ENCODE results near the gene FGF16.
"Not testable (repeated sequence)": the region's sequence is repeated elsewhere in the genome, so short reads cannot be mapped to it uniquely, and the experiment has no call there.

The FGF16 gene

GRCh38 chrX:77493677-77494553, 46.7 kb downstream of the FGF16 start:
- Histone ChIP-seq H3K27ac (ENCODE audit: low read depth, low read length) (no peak overlapping the region), H3K4me1 (ENCODE audit: control insufficient read depth in 5 of 5, insufficient read depth in 5 of 5, low read length in 5 of 5) (no peaks in the 10 kb centered on the region), H3K4me3 (ENCODE audit: low read depth in 1 of 5, low read length in 5 of 5) (no peak overlapping the region), H3K9ac (ENCODE audit: low read length in 5 of 5) (no peak overlapping the region), H3K36me3 (ENCODE audit: control insufficient read depth in 5 of 5, insufficient read depth in 5 of 5, low read length in 5 of 5) (no peaks in the 10 kb centered on the region), H3K27me3 (ENCODE audit: control insufficient read depth in 5 of 5, insufficient read depth in 4 of 5, low read length in 5 of 5) (peaks cover 0 to 19% (median 4%) of the 10 kb centered on the region in 5 donors), H3K9me3 (ENCODE audit: control insufficient read depth in 5 of 5, low read length in 5 of 5) (no peaks in the 10 kb centered on the region)

- H3K27me3 ChIP-seq (ENCODE audit: control insufficient read depth in 5 of 5, insufficient read depth in 4 of 5, low read length in 5 of 5); H3K36me3 ChIP-seq (ENCODE audit: control insufficient read depth in 5 of 5, insufficient read depth in 5 of 5, low read length in 5 of 5); H3K4me1 ChIP-seq (ENCODE audit: control insufficient read depth in 5 of 5, insufficient read depth in 5 of 5, low read length in 5 of 5); H3K27ac ChIP-seq (ENCODE audit: low read depth, low read length); H3K9ac ChIP-seq (ENCODE audit: low read length in 5 of 5); H3K4me3 ChIP-seq (ENCODE audit: low read depth in 1 of 5, low read length in 5 of 5); H3K9me3 ChIP-seq (ENCODE audit: control insufficient read depth in 5 of 5, low read length in 5 of 5): not testable (repeated sequence)
Measured at GRCh38 chrX:77500164-77500563, 53.0 kb downstream of the FGF16 start.

DNA sequence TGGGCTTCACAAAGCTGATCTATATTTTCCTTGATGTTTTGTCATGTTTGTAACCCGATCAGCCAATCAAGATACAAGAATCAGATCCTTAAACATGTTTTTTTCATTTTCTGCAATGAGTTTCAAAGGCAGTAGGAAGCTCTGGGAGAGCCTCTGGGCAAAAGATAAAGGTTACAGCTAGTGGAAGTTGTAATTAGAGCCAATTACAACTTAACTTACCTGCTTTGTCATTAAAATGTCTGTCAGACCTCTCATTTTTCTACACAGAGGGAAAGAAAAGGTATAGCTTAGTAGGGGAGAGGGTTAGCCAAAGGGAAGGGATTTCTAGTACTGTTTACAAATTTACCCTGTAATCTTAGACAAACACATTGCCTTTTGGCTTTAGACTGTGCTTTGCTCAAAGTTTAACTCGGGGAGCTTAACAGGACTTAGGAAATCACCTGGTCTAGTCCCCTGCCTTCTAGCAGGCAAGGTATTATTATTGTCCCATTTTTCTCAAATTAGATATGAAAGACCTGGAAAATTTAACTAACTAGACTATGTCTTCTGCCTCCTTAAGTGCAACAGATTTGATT, 55.8 kb downstream of the FGF16 start:
- Histone ChIP-seq H3K9me3 (ENCODE audit: control insufficient read depth in 5 of 5, low read length in 5 of 5) (no peaks in the 10 kb centered on the region), H3K4me3 (ENCODE audit: low read depth in 1 of 5, low read length in 5 of 5) (no peak overlapping the region), H3K27me3 (ENCODE audit: control insufficient read depth in 5 of 5, insufficient read depth in 4 of 5, low read length in 5 of 5) (no peaks in the 10 kb centered on the region), H3K4me1 (ENCODE audit: control insufficient read depth in 5 of 5, insufficient read depth in 5 of 5, low read length in 5 of 5) (no peaks in the 10 kb centered on the region), H3K36me3 (ENCODE audit: control insufficient read depth in 5 of 5, insufficient read depth in 5 of 5, low read length in 5 of 5) (peaks cover 0 to 10% (median 1%) of the 10 kb centered on the region in 5 donors), H3K27ac (ENCODE audit: low read depth, low read length) (no peak overlapping the region), H3K9ac (ENCODE audit: low read length in 5 of 5) (no peak overlapping the region)

- Histone ChIP-seq H3K27me3 (ENCODE audit: control insufficient read depth in 5 of 5, insufficient read depth in 4 of 5, low read length in 5 of 5) (peaks cover 0 to 5% (median 0%) of the 10 kb centered on the region in 5 donors), H3K9me3 (ENCODE audit: control insufficient read depth in 5 of 5, low read length in 5 of 5) (no peaks in the 10 kb centered on the region), H3K27ac (ENCODE audit: low read depth, low read length) (no peak overlapping the region), H3K9ac (ENCODE audit: low read length in 5 of 5) (no peak overlapping the region), H3K4me3 (ENCODE audit: low read depth in 1 of 5, low read length in 5 of 5) (no peak overlapping the region), H3K4me1 (ENCODE audit: control insufficient read depth in 5 of 5, insufficient read depth in 5 of 5, low read length in 5 of 5) (peaks cover 0 to 4% (median 0%) of the 10 kb centered on the region in 5 donors), H3K36me3 (ENCODE audit: control insufficient read depth in 5 of 5, insufficient read depth in 5 of 5, low read length in 5 of 5) (peaks cover 2 to 15% (median 9%) of the 10 kb centered on the region in 5 donors)
Measured at GRCh38 chrX:77505227-77505626, 58.0 kb downstream of the FGF16 start.
